Colonic mucosa (tissue), 4 donors: Measurements from ENCODE around the gene USB1. TPM values are rescaled to one million over a fixed set of nuclear protein-coding genes. Genes with fewer than 3 reads are reported as not detected.

Experiments used
- DNase-seq: peaks from one replicate; pipeline ENCODE4 v3.0.0-alpha.2; 2020
- H3K27ac ChIP-seq: fragments of 200-600 bp; one replicate; pipeline ENCODE4 v1.8.0; 2021
- H3K27me3 ChIP-seq: fragments of 200-600 bp; one replicate; pipeline ENCODE4 v1.8.0; 2021
- H3K36me3 ChIP-seq: fragments of 200-600 bp; one replicate; pipeline ENCODE4 v1.8.0; 2021
- H3K4me1 ChIP-seq: fragments of 200-600 bp; one replicate; pipeline ENCODE4 v1.8.0; 2021; ENCODE audit warnings: mild to moderate bottlenecking
- H3K4me3 ChIP-seq: fragments of 200-600 bp; one replicate; pipeline ENCODE4 v1.8.0; 2021
- H3K9ac ChIP-seq, 2 donors: one replicate each; pipeline ENCODE4 v1.7.0; 2013; ENCODE audit warnings: control low read depth in 2 of 2, low read depth in 2 of 2, low read length in 2 of 2
- H3K9me3 ChIP-seq: fragments of 200-600 bp; one replicate; pipeline ENCODE4 v1.8.0; 2021
- intact Hi-C: fragments of 100-400 bp; cut with DNase I; formaldehyde crosslinking; loops from one replicate; pipeline ENCODE4 v1.14.1; 2022
- total RNA-seq, 2 donors: library from RNA; stranded (reverse); fragmentation: NEBNext Ultra II Directional in 1 of 2; extraction: Animal tissue kit (Norgen Biotek cat#: 25700) in 1 of 2; gene quantifications; one replicate each; pipeline ENCODE4 v1.2.1, GENCODE V29; 2021
- TF ChIP-seq, protein P1 (sequence below): fragments of 200-600 bp; IDR thresholded peaks from one replicate; pipeline ENCODE4 v1.8.0; 2022; ENCODE audit warnings: antibody characterized with exemption, mild to moderate bottlenecking
- donor health status: healthy.
- donor health status: DM: no; HTN: no; CAD: no.
- donor health status: DM: no; HTN: no; CAD: no.

Gene USB1
- total RNA-seq, 2 donors from 2014 or later, result 34.2 to 49.8 TPM

DNA sequence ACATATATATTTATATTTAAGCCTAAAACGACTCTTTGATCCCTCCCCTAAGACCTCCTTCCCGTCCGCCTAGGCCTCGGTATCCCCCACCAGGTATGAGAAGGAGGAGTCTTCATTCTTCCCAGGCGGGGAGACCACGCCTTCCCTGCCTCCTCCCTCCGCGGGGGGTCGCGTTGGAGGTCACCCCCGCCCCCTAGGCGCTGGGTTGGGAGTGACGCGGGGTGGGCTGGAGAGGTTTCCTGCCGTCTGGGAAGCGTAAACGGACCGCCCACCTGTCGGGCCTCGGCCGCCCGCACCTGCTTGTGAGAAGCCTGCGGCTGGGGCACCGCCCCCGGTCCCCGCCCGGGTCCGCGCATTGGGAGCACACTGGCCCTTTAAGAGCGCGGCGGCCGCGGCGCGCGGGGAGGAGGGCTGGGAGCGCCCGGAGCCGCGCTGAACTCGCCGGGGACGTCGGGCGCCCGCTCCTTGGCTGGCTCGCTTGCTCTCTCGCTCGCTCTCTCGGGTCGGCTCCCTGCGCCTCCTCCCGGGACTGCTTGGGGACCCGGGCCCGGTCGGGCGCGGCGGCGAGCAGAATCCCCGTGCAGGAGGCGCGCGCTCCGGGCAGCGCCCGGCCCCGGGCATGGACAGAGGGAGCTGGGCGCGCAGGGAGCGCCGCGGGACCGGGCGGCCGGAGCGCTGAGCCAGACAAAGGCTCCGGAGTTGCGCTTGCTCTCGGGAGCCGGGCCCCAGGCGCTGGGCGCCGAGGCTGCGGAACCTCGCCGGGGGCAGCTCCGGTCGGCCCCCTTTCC, 24.3 kb downstream of the USB1 start, which contains the start of gene MMP15:
TSS of gene MMP15 (plus strand) at position 404 of the 788 bp plus-strand sequence. CDS start 597 bp downstream, outside the sequence.
- Histone ChIP-seq H3K4me3 (peak within 1 kb of the TSS; percentile 96), H3K9me3 (no peaks in the 10 kb centered on the region), H3K9ac (peak within 1 kb of the TSS; percentile 87 to 92), H3K36me3 (no peaks in the 10 kb centered on the region), H3K4me1 (peaks cover 17% of the 10 kb centered on the region), H3K27ac (peak within 1 kb of the TSS; percentile 89), H3K27me3 (no peaks in the 10 kb centered on the region)
- TF ChIP-seq, protein P1, sequence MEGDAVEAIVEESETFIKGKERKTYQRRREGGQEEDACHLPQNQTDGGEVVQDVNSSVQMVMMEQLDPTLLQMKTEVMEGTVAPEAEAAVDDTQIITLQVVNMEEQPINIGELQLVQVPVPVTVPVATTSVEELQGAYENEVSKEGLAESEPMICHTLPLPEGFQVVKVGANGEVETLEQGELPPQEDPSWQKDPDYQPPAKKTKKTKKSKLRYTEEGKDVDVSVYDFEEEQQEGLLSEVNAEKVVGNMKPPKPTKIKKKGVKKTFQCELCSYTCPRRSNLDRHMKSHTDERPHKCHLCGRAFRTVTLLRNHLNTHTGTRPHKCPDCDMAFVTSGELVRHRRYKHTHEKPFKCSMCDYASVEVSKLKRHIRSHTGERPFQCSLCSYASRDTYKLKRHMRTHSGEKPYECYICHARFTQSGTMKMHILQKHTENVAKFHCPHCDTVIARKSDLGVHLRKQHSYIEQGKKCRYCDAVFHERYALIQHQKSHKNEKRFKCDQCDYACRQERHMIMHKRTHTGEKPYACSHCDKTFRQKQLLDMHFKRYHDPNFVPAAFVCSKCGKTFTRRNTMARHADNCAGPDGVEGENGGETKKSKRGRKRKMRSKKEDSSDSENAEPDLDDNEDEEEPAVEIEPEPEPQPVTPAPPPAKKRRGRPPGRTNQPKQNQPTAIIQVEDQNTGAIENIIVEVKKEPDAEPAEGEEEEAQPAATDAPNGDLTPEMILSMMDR, result no peak
- DNase-seq, result peak; percentile 95
- intact Hi-C loops, result loop anchor here (5.0 kb wide), 1 partner anchor 172 kb away; the partner anchor contains the start of gene CSNK2A2

DNA sequence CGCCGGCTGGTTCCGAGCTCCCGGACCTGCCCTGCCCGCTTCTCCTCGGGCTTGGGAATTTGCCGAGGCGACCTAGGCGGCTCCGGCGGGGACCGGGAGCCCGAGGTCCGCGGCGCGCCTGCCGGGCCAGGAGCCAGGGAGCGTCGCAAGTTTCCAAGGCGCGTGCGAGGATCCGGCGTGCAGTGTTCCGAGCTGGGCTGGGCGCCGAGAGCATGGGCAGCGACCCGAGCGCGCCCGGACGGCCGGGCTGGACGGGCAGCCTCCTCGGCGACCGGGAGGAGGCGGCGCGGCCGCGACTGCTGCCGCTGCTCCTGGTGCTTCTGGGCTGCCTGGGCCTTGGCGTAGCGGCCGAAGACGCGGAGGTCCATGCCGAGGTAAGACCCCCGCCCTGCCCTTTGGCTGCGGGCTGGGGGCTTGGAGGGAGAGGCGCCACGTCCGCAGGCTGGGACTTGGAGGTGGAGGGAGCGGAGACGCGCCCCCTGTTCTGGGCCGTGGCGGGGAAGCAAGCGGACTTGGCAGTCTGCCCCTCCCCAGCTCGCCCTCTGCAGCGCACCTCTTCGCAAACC, 25.0 kb downstream of the USB1 start:
- no peaks in the 10 kb centered on the region for H3K27me3 ChIP-seq
- peak overlapping the region; percentile 87 to 92 for H3K9ac ChIP-seq
- peak; percentile 55 for DNase-seq
- H3K4me1 ChIP-seq, result peaks cover 17% of the 10 kb centered on the region
- intact Hi-C loops, result loop anchor here (5.0 kb wide), 1 partner anchor 171 kb away; the partner anchor contains the start of gene CSNK2A2
- H3K9me3 ChIP-seq, result no peaks in the 10 kb centered on the region
- peak overlapping the region; percentile 89 for H3K27ac ChIP-seq
- H3K4me3 ChIP-seq, result peak overlapping the region; percentile 96
- TF ChIP-seq, protein P1, result no peak
- H3K36me3 ChIP-seq, result no peaks in the 10 kb centered on the region

DNA sequence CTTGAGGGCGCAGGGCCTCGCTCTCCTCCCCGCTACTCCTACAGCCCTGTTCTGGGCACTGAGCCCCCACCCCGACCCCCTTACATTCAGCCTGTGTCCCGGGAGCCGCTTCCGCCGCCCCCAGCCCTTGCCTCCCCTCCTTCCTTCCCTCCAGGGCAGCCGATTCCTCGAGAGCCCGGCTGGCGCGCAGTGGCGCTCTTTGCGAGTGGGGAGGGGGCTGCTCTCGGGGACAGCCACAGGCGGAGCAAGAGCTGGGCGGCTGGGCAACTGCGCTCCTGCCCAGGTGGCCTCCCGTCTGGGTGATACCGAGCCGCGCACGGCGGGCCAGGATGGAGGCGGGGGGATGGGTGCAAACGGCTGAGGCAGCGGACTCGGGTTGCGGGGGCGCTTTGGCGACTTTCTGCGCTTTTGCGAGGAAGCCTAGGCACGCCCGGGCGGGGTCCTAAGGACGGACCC, 25.5 kb downstream of the USB1 start:
- DNase-seq, result peak; percentile 44
- TF ChIP-seq, protein P1, result no peak

GRCh38 chr16:58027161-58027915, 26.1 kb downstream of the USB1 start:
- no peaks in the 10 kb centered on the region for H3K36me3 ChIP-seq
- DNase-seq, result peak; percentile 83
- TF ChIP-seq, protein P1, result no peak
- H3K9me3 ChIP-seq, result no peaks in the 10 kb centered on the region
- peak overlapping the region; percentile 87 to 92 for H3K9ac ChIP-seq
- peak overlapping the region; percentile 89 for H3K27ac ChIP-seq
- intact Hi-C loops, result loop anchor here (5.0 kb wide), 1 partner anchor 170 kb away; the partner anchor contains the start of gene CSNK2A2
- H3K4me3 ChIP-seq, result peak overlapping the region; percentile 96
- no peaks in the 10 kb centered on the region for H3K27me3 ChIP-seq
- peaks cover 17% of the 10 kb centered on the region for H3K4me1 ChIP-seq

More for the DNA sequence above, 25.5 kb downstream of the USB1 start:
- Histone ChIP-seq H3K4me3 (peak overlapping the region; percentile 96), H3K9ac (peak overlapping the region; percentile 87 to 92), H3K9me3 (no peaks in the 10 kb centered on the region), H3K4me1 (peaks cover 17% of the 10 kb centered on the region), H3K27me3 (no peaks in the 10 kb centered on the region), H3K27ac (peak overlapping the region; percentile 89), H3K36me3 (no peaks in the 10 kb centered on the region)
- intact Hi-C loops, result loop anchor here (5.0 kb wide), 1 partner anchor 171 kb away; the partner anchor contains the start of gene CSNK2A2
